ENCODE data around the gene ATP11A.

- TF ChIP-seq CTCF (IDR thresholded peaks at IDR 0.05) = no peak
- TF ChIP-seq POLR2A (IDR thresholded peaks at IDR 0.05) = no peak
- no peak for TF ChIP-seq POLR2AphosphoS5 (IDR thresholded peaks at IDR 0.05)
Observed at GRCh38 chr13:112898621-112899280, 208.9 kb downstream of the ATP11A start.

Measured in sigmoid colon (tissue), 4 donors.